Mesodermal cell (in vitro differentiated cells): ENCODE results near the gene HABP4. TPM values are rescaled to one million over a fixed set of nuclear protein-coding genes. Genes with fewer than 3 reads are reported as not detected.

Experiments used
- H3K27ac ChIP-seq: 2 replicates; pipeline ENCODE4 v1.7.0; 2013; ENCODE audit warnings: mild to moderate bottlenecking, low read depth, low read length, moderate library complexity; ENCODE audit not compliant: severe bottlenecking
- H3K36me3 ChIP-seq: 2 replicates; pipeline ENCODE4 v1.7.1; 2013; ENCODE audit warnings: mild to moderate bottlenecking, low read length, moderate library complexity; ENCODE audit not compliant: control insufficient read depth, insufficient read depth
- H3K4me1 ChIP-seq: one replicate; pipeline ENCODE4 v1.7.1; 2013; ENCODE audit warnings: mild to moderate bottlenecking, low read length; ENCODE audit not compliant: insufficient read depth, control insufficient read depth, poor library complexity, severe bottlenecking
- H3K4me3 ChIP-seq: 2 replicates; pipeline ENCODE4 v1.7.0; 2013; ENCODE audit warnings: low read length, control low read depth, mild to moderate bottlenecking; ENCODE audit not compliant: insufficient read depth, poor library complexity, severe bottlenecking; ENCODE audit errors: extremely low read depth
- H3K9me3 ChIP-seq: 2 replicates; pipeline ENCODE4 v1.7.1; 2013; ENCODE audit warnings: mild to moderate bottlenecking, low read length, moderate library complexity; ENCODE audit not compliant: control insufficient read depth
- WGBS, 2 experiments: methylation state at CpG; one replicate each; pipeline ENCODE4 v1.1.5; 2013; ENCODE audit warnings: missing lambda C conversion rate in 2 of 2; ENCODE audit not compliant: insufficient coverage in 2 of 2; 5-methylcytosine and 5-hydroxymethylcytosine counted together
- polyA plus RNA-seq, 2 experiments: library from polyadenylated mRNA; stranded (reverse); fragments of 50-300 nt; gene quantifications; one replicate each; pipeline ENCODE4 v1.2.3, GENCODE V29; 2013

Gene HABP4, protein sequence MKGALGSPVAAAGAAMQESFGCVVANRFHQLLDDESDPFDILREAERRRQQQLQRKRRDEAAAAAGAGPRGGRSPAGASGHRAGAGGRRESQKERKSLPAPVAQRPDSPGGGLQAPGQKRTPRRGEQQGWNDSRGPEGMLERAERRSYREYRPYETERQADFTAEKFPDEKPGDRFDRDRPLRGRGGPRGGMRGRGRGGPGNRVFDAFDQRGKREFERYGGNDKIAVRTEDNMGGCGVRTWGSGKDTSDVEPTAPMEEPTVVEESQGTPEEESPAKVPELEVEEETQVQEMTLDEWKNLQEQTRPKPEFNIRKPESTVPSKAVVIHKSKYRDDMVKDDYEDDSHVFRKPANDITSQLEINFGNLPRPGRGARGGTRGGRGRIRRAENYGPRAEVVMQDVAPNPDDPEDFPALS
- 25.9 TPM for polyA plus RNA-seq (2013, experiment 1 of 2)
- polyA plus RNA-seq (2013, experiment 2 of 2), result 24.1 TPM

DNA sequence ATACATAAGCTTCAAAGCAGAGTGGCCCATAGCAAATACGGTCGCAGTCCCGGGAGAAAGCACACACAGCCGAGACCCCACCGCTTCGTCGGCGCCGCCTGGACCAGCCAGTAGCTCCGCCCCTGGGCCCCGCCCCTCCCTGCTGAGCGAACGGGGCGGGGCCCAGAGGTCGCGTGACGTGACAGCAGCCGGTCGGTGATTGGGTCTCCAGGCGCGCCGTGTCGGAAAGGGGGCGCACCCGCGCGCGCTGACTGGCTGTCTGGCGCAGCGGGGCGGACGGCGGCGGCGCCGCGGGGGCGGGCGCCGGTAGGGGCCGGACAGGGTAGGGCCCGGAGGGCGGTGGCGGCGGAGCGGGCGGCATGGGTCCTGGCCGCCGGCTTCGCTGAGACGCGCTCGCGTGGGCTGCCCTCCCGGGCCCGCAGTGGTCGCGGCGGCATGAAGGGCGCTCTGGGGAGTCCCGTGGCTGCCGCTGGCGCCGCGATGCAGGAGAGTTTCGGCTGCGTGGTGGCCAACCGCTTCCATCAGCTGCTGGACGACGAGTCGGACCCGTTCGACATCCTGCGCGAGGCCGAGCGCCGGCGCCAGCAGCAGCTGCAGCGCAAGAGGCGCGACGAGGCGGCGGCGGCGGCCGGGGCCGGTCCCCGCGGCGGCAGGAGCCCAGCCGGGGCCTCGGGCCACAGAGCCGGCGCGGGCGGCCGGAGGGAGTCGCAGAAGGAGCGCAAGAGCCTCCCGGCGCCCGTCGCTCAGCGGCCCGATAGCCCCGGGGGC is at the start of gene HABP4:
HABP4 (plus strand) TSS at position 325 of the 768 bp plus-strand sequence; CDS start at position 436, 111 bp downstream.
- 0 to 1% methylated on average over 83 to 96 of the region's 108 CpGs for WGBS, 2 experiments

DNA sequence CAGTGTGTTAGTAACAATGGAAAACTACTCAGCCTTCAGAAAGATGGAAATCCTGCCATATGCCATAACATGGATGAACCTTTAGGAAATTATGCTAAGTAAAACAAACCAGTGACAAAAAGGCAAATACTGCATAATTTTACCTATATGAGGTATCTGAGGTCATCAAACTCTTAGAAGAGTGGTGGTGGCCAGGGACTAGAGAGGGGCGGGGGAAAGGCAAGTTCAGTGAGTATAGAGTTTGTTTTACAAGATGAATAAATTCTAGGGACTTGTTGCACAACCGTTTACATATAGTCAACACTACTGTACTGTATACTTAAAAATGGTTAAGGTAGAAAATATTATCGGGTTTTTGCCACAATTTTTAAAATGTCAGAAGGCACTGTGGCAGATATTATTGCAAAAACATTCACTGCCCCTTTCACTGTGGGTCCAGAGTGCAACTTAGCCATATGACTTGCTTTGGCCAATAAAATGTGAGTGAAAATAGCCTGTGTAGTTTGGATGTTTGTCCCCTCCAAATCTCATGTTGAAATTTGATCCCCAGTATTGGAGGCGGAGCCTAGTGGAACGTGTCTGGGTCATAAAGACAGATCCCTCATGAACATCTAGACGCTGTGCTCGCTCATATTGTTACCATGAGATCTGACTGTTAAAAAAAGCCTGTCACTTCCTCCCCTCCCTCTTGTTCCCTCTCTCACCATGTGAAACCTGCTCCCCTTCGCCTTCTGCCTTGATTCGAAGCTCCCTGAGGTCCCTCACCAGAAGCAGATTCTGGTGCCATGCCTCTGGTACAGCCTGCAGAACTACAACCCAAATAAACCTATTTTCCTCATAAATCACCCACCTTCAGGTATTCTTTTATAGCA is 41.3 kb upstream of the HABP4 start:
- Histone ChIP-seq H3K4me3 (no peak overlapping the region), H3K9me3 (no peaks in the 10 kb centered on the region), H3K27ac (no peak overlapping the region), H3K4me1 (no peaks in the 10 kb centered on the region), H3K36me3 (peaks cover 30% of the 10 kb centered on the region)
- WGBS, 2 experiments, result 88 to 96% methylated on average over 5 to 6 of the region's 9 CpGs

More for the DNA sequence above, at the start of gene HABP4:
- H3K27ac ChIP-seq, result peak within 1 kb of the TSS; percentile 76
- H3K9me3 ChIP-seq, result no peaks in the 10 kb centered on the region
- H3K4me1 ChIP-seq, result peaks cover 9% of the 10 kb centered on the region
- H3K4me3 ChIP-seq, result peak within 1 kb of the TSS; percentile 76
- H3K36me3 ChIP-seq, result peaks cover 5% of the 10 kb centered on the region

DNA sequence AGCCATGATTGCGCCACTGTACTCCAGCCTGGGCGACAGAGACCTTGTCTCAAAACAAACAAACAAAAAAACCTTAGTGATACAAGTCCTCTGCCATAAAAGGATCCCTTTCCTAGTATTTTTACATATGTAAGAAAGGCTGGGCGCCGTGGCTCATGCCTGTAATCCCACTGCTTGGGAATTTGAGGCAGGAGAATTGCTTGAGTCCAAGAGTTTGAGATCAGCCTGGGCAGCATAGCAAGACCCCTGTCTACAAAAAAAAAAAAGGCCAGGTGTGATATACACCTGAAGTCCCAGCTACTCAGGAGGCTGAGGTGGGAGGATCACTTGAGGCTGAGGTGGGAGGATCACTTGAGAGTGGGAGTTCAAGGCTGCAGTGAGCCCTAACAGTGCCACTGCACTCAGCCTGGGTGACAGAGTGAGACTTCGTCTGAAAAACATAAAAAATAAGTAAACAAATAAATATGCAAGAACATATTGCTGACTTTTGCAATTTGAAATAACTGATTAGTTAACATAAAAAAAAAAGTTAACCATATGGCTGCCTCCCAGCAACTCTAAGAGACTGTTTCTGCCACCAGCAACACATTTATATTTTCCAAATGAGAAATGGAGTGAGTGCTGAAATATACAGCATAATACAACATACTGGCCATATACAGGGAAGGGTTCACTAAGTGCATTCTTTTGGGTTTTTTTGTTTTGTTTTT is 38.7 kb upstream of the HABP4 start:
- H3K27ac ChIP-seq, result no peak overlapping the region
- peaks cover 41% of the 10 kb centered on the region for H3K36me3 ChIP-seq
- H3K9me3 ChIP-seq, result no peaks in the 10 kb centered on the region
- H3K4me1 ChIP-seq, result peaks cover 3% of the 10 kb centered on the region
- H3K4me3 ChIP-seq, result no peak overlapping the region
- 100% methylated on average over 2 of the region's 5 CpGs for WGBS, 2 experiments

DNA sequence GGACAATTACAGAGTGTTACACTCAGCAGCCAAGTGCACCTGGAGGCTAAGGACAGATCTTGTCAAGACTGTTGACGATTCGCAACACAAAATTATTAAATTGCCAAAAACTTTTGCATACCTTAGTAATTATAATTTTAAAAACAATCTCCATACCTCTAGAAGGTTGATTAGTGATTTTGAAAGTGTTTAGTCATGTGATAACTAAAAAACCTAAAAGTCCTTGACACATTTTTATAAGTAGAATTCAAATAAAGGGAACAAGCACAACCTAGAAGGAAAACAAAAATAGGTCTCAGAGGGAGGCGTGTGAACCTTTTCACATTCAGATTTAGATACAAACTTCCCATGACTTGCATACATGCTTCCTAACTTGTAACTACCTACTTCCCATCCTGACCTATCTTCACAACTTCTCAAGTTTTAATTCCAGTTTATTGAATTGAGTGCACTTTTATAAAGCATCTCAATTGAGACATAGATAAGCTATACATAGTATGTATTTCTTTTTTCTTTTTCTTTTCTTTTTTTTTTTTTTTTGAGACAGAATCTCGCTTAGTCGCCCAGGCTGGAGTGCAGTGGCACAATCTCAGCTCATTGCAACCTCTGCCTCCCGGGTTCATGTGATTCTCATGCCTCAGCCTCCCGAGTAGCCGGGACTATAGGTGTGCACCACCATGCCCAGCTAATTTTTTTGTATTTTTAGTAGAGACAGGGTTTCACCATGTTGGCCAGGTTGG is 37.6 kb upstream of the HABP4 start:
- peaks cover 42% of the 10 kb centered on the region for H3K36me3 ChIP-seq
- no peak overlapping the region for H3K4me3 ChIP-seq
- peaks cover 9% of the 10 kb centered on the region for H3K4me1 ChIP-seq
- no peak overlapping the region for H3K27ac ChIP-seq
- 86 to 92% methylated on average over 1 to 4 of the region's 8 CpGs for WGBS, 2 experiments
- H3K9me3 ChIP-seq, result no peaks in the 10 kb centered on the region

DNA sequence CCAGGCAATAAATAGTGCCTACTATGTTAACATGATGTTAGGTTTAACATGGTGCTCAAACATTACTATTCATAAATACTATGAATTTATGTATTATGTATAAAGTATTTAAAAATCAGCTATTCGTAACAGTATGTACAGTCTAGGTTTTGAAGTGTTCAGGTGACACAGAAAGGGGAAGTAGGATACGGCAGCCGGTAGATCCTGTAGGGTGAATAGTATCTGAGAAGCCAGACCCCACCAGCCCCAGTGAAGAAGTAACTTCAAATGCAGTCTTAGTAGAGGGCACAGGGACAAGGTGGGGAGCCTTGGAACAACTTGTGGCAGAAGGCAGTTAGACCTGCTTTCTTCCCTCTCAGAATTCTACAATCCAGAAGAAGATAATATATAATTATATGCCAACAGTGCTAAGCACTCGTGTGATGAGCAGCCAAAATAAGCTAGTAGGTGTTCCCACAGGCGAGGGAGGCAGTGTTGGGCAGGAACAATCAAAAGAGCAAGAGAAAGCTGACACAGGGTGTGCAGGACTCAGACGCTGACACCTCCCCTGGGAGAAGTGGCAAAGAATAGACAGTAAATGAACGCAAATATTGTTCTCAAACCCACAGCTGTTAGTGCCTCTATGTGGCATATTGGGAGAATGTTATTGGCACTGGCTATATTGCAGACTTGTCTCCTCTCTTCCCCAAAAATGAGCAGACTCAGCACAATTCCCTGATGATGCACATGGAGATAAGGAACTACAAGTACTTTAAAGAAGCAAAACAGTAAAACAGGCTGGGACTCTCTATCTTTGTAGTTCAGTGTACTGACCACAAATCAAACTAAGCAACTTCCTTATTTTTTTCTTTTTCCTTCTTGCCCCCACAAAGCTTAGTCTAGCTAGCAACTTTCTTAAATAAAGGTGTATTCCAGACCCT is 36.4 kb upstream of the HABP4 start:
- H3K4me1 ChIP-seq, result peaks cover 9% of the 10 kb centered on the region
- no peak overlapping the region for H3K4me3 ChIP-seq
- 91 to 93% methylated on average over 3 to 5 of the region's 7 CpGs for WGBS, 2 experiments

DNA sequence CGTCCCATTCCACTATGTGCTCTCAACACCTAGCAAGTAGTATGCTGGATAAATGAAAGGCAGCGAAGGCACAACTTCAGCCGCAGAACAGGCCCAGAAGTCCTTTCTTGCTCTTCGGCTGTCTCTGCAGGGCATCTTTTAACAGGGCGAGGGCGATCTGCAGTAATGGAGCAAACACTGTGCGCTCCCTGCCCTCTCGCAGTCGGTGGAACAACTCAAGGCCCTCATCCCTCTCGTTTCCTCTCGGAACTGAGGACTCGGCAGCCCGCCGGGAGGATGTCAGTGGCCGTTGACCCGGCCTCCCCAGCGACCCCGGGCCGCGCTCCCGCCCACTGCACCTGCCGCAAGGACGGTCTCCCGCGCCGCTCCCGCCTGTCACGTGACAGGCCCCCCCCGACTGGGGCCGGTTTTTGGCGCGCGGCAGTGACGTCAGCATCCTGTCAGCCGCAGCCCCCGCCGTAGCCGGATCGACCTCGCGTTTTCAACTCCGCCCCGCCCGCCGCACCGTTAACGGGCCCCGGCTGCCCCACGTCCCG is 32.9 kb upstream of the HABP4 start:
- Histone ChIP-seq H3K4me1 (peaks cover 23% of the 10 kb centered on the region), H3K27ac (peak overlapping the region; percentile 53), H3K9me3 (no peaks in the 10 kb centered on the region), H3K36me3 (peaks cover 20% of the 10 kb centered on the region), H3K4me3 (peak overlapping the region; percentile 85)
- 1% methylated on average over 39 to 40 of the region's 50 CpGs for WGBS, 2 experiments

More for the DNA sequence above, 36.4 kb upstream of the HABP4 start:
- Histone ChIP-seq H3K36me3 (peaks cover 38% of the 10 kb centered on the region), H3K27ac (no peak overlapping the region), H3K9me3 (no peaks in the 10 kb centered on the region)

DNA sequence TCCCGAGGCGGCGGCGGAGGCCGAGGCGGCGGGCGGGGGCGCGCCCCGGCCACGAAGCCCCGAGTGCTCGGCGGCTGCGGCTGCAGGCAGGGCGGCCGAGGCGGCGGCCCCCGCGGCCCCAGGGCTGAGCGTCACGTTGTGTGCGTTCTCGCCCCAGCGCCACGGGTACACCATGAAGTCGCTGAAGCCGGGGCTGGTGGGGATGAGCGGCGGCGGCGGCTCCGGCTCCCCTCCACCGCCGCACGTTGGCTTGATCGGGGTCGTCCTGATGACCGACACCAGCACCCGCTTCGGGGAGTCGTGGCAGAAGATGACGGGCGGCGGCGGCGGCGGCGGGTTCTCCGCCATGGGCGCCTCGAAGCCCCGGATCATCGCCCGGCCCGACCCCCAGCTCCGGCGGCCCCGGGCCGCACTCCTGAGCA is 32.3 kb upstream of the HABP4 start:
- peak overlapping the region; percentile 90 for H3K27ac ChIP-seq
- WGBS, 2 experiments, result 0 to 1% methylated on average over 29 to 49 of the region's 62 CpGs
- H3K9me3 ChIP-seq, result no peaks in the 10 kb centered on the region
- H3K4me3 ChIP-seq, result peak overlapping the region; percentile 85
- H3K36me3 ChIP-seq, result peaks cover 20% of the 10 kb centered on the region
- peaks cover 23% of the 10 kb centered on the region for H3K4me1 ChIP-seq

DNA sequence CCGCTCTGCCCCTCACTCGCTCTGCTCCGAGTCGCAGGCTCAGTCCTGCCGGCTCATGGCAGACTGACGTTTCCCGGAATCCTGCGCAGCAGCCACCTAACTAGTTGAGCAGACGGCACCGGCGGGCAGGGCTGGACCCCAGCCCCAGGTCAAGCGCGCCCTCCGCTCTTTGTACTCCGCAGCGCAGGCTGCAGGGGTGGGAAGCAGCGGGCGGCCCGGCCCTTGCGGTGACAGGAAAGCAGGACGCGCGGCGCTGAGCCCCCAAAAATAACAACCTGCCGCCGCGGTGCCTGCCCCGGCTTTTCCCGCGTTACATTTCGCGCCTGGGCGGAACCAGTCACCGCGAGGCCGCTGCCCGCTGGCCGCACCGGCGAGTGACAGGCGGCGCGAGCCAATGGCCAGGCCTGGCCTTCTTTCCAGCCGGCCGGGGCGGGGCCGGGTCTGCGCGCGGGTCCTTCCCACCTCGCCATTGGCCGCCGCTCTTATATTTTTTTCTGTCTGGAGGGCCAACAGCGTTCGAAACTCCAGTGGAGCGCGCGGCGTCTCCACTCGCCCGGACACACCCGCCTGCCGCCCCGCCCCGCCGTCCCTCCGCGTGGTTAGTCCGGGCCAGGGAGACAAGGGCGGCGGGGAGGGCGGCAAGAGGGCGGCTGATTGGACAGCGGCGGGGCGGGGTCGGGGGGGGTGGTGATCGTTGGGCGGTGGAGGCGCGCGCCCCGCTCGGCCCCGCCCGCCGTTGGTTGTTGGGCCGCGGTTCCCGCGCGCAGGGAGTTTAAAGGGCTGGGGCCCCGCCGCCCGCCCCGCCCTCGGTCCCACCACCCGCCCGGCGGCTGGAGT is 31.7 kb upstream of the HABP4 start, which contains the start of gene ZNF367:
ZNF367 (minus strand) TSS at position 288 of the 837 bp plus-strand sequence. CDS start 338 bp downstream, outside the sequence.
- H3K36me3 ChIP-seq, result peaks cover 16% of the 10 kb centered on the region
- peak within 1 kb of the TSS; percentile 85 for H3K4me3 ChIP-seq
- peak within 1 kb of the TSS; percentile 97 for H3K27ac ChIP-seq
- H3K4me1 ChIP-seq, result peaks cover 23% of the 10 kb centered on the region
- WGBS, 2 experiments, result 0 to 1% methylated on average over 80 to 82 of the region's 100 CpGs
- no peaks in the 10 kb centered on the region for H3K9me3 ChIP-seq
